H4 (cell line): ENCODE measurements around the gene MPDU1. TPM values are rescaled to one million over a fixed set of nuclear protein-coding genes. Genes with fewer than 3 reads are reported as not detected.

Experiments used
- DNase-seq: peaks from one replicate; pipeline ENCODE4 v3.0.0-alpha.2; 2015; ENCODE audit warnings: low spot score
- total RNA-seq: library from RNA; depleted of rRNA; stranded (reverse); fragments of >200 nt; shearing (Covaris generic); gene quantifications from 2 replicates; pipeline ENCODE4 v1.2.3, GENCODE V29; 2014

MPDU1 gene
- total RNA-seq, 1 experiment from 2014 or later = 146 TPM

DNA sequence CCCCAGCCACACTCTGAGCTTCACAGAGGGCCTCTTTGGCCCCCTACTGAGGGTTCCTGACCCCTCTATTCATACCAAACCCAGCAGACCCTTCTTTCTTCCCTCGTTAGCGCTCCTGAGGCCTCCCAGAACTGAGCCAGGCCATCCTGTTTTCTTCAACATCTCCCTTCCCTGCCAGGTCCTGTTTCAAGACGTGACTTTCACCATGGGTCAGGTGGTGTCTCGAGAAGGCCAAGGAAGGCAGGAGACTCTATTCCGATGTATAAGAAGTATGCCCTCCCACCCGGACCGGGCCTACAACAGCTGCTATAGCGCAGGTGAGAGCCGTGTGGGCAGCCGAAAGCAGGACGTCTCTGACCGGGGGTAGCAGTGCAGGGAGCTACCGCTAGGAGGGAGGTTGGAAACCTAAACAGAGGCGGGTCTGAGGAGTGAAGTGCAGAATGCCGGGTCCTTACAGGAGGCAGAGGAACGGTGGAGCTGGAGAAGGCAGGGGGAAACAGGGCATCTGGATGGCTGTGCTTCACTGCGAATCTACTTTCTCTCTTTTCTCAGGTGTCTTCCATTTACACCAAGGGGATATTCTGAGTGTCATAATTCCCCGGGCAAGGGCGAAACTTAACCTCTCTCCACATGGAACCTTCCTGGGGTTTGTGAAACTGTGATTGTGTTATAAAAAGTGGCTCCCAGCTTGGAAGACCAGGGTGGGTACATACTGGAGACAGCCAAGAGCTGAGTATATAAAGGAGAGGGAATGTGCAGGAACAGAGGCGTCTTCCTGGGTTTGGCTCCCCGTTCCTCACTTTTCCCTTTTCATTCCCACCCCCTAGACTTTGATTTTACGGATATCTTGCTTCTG lies 23.3 kb upstream of the MPDU1 start:
- no peak for DNase-seq

DNA sequence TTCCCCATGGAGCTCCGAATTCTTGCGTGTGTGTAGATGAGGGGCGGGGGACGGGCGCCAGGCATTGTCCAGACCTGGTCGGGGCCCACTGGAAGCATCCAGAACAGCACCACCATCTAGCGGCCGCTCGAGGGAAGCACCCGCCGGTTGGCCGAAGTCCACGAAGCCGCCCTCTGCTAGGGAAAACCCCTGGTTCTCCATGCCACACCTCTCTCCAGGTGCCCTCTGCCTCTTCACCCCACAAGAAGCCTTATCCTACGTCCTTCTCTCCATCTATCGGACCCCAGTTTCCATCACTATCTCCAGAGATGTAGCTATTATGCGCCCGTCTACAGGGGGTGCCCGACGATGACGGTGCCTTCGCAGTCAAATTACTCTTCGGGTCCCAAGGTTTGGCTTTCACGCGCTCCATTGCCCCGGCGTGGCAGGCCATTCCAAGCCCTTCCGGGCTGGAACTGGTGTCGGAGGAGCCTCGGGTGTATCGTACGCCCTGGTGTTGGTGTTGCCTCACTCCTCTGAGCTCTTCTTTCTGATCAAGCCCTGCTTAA lies 22.6 kb upstream of the MPDU1 start:
- DNase-seq = peak; percentile 64

DNA sequence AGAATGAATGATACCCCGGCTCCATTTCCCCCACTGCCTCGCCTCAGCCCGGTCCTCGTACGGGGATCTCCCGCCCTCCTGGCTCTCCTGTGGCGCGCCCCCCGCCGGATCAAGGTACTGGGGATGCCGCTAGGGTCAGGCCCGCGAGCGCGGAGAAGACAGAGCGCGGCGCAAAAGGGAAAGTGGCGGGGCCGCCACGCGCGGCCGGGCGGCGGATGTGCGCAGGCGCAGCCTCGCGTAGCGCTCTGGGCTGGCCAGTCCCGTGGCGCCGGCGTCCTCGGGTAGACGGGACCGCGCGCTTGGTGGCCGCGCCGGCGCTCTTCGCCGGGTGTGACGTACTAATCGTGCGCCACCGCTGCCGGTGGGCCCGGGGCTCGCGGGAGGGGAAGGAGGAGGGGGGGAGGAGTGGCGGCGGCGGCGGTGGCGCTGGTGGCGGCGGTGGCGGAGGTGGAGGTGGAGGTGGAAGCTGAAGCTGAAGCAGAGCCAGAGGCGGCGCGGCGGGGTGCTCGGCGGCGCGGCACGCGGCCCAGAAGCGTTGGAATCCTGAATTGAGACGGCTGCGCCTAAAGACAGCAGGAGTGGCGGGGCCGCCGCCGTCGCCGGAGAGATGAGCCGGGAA lies 22.0 kb upstream of the MPDU1 start, which contains the start of gene SENP3:
TSS of gene SENP3 (plus strand) at position 331 of the 619 bp plus-strand sequence. CDS start 1,158 bp downstream, outside the sequence.
- peak; percentile 72 for DNase-seq

DNA sequence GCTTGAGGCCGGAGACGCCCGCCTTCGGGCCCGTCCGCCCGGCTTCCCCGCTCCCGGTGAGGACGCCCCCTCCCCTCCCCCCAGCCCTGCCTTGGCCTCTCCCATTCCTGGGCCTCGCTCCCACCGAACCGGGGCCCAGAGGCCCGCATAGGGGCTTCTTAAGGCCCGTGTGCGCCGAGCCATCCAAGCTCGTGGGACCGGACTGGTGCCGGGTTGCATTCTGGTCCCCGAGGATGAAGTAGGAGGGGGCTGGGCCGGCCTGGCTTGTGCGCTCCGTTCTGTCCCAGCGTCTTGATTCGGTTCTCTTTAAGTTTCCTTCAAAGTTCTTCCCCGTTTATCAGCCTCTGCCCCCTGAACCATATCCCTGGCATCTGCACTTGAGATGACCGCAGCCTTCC lies 21.4 kb upstream of the MPDU1 start:
- DNase-seq = no peak

DNA sequence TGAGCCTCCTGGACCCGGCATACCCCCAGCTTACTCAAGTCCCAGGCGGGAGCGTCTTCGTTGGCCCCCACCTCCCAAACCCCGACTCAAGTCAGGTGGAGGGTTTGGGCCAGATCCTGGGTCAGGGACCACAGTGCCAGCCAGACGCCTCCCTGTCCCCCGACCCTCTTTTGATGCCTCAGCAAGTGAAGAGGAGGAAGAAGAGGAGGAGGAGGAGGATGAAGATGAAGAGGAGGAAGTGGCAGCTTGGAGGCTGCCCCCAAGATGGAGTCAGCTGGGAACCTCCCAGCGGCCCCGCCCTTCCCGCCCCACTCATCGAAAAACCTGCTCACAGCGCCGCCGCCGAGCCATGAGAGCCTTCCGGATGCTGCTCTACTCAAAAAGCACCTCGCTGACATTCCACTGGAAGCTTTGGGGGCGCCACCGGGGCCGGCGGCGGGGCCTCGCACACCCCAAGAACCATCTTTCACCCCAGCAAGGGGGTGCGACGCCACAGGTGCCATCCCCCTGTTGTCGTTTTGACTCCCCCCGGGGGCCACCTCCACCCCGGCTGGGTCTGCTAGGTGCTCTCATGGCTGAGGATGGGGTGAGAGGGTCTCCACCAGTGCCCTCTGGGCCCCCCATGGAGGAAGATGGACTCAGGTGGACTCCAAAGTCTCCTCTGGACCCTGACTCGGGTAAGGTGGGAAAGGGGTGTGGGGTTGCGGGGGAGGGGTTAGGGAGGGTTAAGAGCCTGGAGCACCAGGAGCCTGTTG lies 20.4 kb upstream of the MPDU1 start:
- no peak for DNase-seq

DNA sequence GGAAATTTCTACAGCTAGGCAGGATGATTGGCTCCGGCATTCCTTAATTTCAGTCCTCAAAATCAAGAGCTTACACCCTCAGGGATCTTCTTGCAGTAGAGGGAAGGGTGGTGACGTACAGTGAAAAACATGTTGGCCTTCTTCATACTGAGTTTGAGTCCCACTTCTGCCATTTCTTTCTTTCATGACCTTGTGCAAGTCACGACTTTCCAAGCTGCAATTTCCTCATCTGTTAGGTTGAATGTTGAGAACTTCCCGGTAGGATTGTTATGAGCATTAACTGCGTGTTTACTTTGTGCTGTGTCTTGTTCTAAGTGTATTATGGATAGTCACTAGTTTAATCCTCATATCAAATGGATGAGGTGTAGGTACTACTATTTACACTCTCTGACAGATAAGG lies 14.1 kb upstream of the MPDU1 start:
- no peak for DNase-seq

DNA sequence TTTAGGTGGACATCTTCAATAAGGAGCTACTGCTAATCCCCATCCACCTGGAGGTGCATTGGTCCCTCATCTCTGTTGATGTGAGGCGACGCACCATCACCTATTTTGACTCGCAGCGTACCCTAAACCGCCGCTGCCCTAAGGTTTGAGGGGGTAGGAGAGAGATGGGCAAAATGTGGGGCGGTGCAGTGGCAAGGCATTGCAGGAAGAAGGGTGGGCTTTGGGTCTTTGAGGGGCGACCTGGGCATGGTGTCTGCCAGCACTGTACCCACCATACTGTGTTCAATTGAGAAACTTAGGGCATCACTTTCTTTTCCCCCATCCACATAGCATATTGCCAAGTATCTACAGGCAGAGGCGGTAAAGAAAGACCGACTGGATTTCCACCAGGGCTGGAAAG lies 13.3 kb upstream of the MPDU1 start:
- no peak for DNase-seq

DNA sequence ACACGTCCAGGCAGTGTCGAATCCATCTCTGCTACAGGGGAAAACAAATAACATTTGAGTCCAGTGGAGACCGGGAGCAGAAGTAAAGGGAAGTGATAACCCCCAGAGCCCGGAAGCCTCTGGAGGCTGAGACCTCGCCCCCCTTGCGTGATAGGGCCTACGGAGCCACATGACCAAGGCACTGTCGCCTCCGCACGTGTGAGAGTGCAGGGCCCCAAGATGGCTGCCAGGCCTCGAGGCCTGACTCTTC lies 11.4 kb upstream of the MPDU1 start:
- DNase-seq = no peak

DNA sequence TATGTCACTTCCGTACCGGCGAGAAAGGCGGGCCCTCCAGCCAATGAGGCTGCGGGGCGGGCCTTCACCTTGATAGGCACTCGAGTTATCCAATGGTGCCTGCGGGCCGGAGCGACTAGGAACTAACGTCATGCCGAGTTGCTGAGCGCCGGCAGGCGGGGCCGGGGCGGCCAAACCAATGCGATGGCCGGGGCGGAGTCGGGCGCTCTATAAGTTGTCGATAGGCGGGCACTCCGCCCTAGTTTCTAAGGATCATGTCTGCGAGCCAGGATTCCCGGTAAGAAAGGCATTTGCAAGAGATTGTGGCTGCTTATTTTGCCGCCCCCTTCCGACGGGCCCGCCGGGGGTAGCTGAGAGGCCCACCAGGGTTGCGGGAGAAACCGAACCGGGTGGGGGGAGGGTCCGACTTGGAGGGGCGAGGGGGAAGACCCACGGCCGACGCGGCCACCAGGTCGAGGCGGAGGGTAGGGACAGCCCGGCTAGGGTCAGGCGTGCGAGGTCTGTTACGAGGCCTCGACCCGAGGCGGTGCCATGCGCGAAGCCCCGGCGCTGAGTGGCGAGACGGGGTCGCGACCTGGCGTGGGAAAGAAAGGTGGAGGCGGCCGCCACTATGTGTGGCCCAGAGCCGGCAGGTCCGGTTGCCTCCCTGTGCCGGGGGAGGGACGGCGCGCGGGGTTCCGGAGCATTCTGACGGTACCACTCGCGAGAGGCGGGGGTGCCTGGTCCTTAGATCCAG lies 10.9 kb upstream of the MPDU1 start:
- DNase-seq = peak; percentile 96

DNA sequence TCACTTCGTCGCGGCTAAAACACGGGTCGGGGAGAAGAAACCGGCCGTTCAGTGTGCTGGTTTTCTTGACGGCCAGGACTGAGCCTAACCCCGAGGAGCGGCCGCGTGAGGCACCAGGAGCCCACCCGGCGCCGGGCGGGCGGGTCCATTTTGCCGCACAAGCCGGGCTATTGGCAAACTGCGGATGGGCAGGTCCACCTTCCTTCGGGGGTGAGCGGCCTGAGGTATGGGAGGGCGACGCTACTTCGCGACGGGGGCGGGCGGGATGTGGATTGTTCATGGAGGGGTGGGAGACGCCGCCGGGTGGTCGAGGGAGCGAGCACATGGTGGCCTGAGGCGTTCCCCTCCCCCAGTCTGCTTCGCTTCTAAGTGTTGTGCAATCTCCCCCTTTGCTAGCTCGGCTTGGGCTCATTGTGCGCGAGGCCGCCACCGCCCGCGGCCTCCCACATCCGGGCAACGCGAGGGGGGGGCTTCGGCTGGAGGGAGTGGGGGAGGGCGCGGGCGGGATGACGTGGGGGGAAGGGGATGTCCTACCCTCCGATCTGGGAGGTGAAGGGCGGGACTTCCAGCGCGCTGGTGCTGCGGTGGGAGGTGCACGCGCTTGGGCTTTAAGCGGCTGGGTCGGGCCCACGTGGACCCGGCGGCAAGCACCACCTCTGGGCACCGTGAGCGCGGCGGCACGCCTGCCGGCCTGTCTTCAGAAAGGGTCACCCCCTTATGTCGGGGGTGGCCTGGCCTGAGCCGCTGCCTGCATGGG lies 10.2 kb upstream of the MPDU1 start:
- DNase-seq = peak; percentile 82

DNA sequence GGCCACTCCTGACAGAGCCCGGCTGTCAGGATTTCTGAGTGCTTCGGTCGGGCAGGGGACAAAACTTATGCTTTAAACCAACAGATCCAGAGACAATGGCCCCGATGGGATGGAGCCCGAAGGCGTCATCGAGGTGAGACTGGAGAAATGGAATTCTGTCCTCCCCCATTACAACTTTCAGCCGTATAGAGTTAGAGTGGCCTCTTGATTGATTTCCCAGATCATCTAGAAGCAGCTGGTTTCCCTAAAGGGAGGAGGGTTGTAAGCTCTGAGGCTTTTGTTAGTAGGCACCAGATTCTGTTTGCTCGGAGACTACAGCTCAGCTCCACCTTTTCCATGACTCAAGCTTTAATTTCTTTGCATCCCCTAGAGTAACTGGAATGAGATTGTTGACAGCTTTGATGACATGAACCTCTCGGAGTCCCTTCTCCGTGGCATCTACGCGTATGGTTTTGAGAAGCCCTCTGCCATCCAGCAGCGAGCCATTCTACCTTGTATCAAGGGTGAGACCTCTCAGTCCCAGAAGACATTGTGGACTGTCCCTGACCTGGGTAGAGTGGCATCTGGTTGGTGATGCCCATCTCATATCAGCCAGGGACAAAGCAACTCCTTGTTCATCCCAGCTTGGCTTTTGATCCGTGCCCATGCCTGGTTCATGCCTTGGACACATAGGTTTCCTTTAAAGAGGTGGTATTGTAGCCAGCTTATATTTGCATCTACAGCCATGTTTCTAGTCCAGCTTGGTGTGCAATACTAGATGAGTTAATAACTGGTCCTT lies 9.3 kb upstream of the MPDU1 start:
- DNase-seq = no peak

DNA sequence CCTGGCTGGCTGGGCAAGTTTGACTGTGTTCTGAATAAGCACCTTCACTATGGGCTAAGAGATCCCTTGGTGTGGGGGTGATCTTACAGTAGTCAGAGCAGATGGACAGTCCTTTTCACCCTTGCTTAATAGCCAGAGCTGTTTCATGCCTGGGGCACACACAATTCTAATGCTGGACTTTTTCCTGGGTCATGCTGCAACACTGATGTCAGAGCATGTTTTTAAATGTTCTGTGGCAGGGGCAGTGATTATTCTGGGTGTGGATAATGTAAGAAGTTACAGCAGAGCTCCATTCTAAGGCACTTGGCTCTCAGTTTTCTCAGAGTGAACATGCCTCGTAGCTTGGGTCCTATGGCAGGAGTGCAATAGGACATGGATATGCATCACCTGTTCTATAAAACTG lies 8.2 kb upstream of the MPDU1 start:
- DNase-seq = no peak

DNA sequence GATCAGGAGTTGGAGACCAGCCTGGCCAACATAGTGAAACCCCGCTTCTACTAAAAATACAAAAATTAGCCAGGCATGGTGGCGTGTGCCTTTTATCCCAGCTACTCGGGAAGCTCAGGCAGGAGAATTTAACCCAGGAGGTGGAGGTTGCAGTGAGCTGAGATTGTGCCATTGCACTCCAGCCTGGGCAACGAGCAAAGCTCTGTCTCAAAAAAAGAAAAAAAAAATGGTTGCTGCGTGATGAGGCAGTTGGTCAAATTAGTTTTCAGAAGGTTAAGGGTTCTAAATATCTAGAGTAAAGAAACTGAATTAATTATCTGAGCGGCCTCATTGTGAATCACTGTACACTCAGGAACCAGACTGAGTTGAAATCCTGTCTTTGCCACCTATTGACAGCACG lies 7.7 kb upstream of the MPDU1 start:
- DNase-seq = no peak

DNA sequence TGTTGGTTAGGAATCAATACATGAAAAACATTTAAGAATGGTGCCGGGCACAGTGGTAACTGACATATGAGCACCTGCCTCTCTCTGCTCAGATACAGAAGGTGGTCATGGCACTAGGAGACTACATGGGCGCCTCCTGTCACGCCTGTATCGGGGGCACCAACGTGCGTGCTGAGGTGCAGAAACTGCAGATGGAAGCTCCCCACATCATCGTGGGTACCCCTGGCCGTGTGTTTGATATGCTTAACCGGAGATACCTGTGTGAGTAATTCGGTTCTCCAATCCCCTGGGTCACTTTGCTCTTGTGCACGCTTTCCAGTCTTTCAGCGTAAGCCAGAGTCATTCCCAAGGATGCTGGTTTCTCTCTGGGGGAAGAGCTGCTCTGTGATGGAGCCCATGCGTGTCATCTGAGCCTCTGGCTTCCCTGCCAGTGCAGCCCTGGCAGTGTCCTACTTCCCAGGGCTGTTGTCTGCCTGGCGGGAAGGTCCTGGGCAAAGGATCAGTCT lies 7.2 kb upstream of the MPDU1 start:
- DNase-seq = no peak

DNA sequence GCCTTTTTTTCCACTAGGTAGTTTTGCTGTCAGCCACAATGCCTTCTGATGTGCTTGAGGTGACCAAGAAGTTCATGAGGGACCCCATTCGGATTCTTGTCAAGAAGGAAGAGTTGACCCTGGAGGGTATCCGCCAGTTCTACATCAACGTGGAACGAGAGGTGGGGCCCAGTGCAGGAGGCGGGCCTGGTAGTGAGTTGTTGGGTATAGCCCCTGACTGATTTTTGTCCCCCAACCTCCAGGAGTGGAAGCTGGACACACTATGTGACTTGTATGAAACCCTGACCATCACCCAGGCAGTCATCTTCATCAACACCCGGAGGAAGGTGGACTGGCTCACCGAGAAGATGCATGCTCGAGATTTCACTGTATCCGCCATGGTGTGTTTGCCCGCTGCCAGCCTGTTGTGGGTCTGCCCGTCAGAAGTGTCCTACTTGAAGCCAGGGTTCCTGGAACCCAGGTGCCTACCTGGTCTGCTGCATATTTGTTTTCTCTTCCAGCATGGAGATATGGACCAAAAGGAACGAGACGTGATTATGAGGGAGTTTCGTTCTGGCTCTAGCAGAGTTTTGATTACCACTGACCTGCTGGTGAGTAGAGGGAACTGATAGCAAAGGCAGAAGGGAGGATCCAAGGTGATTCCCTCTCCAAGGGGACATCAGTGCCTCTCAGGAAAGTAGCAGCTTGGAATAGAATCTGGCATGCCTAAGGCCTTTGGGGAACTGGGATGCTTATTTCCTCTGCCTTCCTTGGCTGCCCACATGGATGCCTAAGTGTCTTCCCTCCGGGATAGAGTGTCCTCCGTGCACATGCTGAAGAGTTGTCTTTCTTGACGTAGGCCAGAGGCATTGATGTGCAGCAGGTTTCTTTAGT lies 6.1 kb upstream of the MPDU1 start:
- DNase-seq = no peak

DNA sequence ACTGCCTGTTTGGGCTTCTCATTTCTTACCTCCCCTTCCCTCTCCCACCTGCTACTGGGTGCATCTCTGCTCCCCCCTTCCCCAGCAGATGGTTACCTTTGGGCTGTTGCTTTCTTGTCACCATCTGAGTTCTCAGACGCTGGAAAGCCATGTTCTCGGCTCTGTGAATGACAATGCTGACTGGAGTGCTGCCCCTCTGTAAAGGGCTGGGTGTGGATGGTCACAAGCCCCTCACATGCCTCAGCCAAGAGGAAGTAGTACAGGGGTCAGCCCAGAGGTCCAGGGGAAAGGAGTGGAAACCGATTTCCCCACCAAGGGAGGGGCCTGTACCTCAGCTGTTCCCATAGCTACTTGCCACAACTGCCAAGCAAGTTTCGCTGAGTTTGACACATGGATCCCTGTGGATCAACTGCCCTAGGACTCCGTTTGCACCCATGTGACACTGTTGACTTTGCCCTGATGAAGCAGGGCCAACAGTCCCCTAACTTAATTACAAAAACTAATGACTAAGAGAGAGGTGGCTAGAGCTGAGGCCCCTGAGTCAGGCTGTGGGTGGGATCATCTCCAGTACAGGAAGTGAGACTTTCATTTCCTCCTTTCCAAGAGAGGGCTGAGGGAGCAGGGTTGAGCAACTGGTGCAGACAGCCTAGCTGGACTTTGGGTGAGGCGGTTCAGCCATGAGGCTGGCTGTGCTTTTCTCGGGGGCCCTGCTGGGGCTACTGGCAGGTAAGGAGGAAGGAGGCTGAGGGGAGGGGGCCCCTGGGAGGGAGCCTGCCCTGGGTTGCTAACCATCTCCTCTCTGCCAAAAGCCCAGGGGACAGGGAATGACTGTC lies 4.4 kb upstream of the MPDU1 start, which contains the start of gene CD68:
TSS of gene CD68 (plus strand) at position 638 of the 833 bp plus-strand sequence. CDS start at position 678, 40 bp downstream.
- DNase-seq = peak; percentile 84

DNA sequence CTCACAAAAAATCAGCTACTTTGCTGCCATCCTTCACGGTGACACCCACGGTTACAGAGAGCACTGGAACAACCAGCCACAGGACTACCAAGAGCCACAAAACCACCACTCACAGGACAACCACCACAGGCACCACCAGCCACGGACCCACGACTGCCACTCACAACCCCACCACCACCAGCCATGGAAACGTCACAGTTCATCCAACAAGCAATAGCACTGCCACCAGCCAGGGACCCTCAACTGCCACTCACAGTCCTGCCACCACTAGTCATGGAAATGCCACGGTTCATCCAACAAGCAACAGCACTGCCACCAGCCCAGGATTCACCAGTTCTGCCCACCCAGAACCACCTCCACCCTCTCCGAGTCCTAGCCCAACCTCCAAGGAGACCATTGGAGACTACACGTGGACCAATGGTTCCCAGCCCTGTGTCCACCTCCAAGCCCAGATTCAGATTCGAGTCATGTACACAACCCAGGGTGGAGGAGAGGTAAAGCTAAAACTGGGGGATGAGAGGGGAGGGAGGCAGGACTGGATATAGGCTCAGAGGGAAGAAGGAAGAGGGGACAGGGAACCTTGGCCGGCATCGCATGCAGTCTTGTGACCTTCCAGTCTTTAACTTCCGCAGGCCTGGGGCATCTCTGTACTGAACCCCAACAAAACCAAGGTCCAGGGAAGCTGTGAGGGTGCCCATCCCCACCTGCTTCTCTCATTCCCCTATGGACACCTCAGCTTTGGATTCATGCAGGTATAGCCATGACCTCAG lies 3.6 kb upstream of the MPDU1 start:
- DNase-seq = no peak
